ENCODE results near the gene LRP1.

DNA sequence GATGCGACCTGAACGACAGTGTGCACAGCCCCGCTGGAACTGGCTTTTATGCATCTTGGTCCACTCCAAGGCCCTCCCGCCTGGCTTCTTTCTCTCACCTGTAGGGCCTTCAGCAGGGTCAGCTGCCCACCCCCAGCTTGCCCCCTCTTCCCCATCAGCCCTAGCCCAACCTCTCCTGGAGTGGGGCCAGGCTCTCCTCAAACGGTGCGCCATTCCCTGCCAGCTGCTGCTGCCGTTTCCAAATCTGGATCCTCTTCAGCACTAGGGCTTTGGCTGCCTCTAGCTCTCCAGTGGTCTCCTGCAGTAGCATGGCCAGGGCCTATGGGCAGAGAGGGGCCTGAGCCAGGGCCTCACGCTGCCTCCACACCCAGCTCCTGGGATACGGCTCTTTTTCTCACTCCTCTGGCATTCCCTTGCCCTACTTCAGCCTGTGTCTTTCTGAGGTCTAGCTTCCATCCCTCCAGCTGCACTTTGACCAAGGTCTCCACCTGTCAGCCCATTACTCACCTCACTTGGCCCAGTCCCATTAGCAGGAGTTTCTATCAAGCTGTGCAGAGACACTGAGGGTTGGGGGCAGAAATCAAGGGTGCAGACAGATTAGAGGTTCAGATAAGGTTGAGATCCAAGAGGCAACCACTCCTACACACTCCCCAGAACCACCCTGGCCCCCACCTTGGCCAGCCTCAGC, 22.1 kb upstream of the LRP1 start:
- TF ChIP-seq CTCF (conservative IDR thresholded peaks at IDR 0.05; ENCODE audit: low read depth in 2 of 2) (no peak), EZH2phosphoT487 (IDR thresholded peaks at IDR 0.05; ENCODE audit: unreplicated experiment) (no peak), POLR2AphosphoS5 (IDR thresholded peaks at IDR 0.05; ENCODE audit: low read depth) (no peak), EZH2 (IDR thresholded peaks at IDR 0.05; ENCODE audit: low read depth, unreplicated experiment) (no peak), JUNB (IDR thresholded peaks at IDR 0.05; ENCODE audit: unreplicated experiment) (no peak), ETS1 (IDR thresholded peaks at IDR 0.05) (no peak), REST (IDR thresholded peaks at IDR 0.05; ENCODE audit: unreplicated experiment) (no peak)
